Endothelial cell of umbilical vein (primary cell): ENCODE data around the gene DOCK1. TPM values are rescaled to one million over a fixed set of nuclear protein-coding genes. Genes with fewer than 3 reads are reported as not detected.

Experiments
- BruUV-seq: library from RNA; stranded (reverse); fragments of 400-500 nt; replicated peaks from 2 replicates; lab custom pipeline; 2021; lab: Mats Ljungman, UMichigan
- CTCF ChIA-PET: fragments of 300-600, 350-600 bp; sonication (Branson Sonifier 250); formaldehyde crosslinking; loops from one replicate; lab custom pipeline; 2021; ENCODE audit warnings: antibody characterized with exemption, inconsistent platforms; lab: Charles Lee
- POLR2A ChIA-PET: fragments of 300-600, 350-600 bp; sonication (Branson Sonifier 250); formaldehyde crosslinking; loops from one replicate; lab custom pipeline; 2021; ENCODE audit warnings: antibody characterized with exemption, inconsistent platforms; lab: Charles Lee
- DNase-seq: peaks from one replicate; pipeline ENCODE4 v3.0.0-alpha.2; 2011; ENCODE audit warnings: low read depth, low spot score
- FAIRE-seq: peaks from 2 replicates; lab custom pipeline; 2011; peaks lifted over from hg19 to GRCh38; lab: Jason Lieb, UNC
- H2AFZ ChIP-seq: 2 replicates; pipeline ENCODE4 v1.6.0; 2012; ENCODE audit warnings: low read depth, low read length, control low read depth, inconsistent platforms
- H3K27ac ChIP-seq: 2 replicates; pipeline ENCODE4 v1.5.1; 2011; ENCODE audit warnings: low read depth, mild to moderate bottlenecking, control low read depth, low read length, moderate library complexity; ENCODE audit not compliant: insufficient read depth
- H3K27me3 ChIP-seq, 2 experiments: 2 replicates each; pipeline versions ENCODE4 v1.6.0 to v1.6.1; 2011; ENCODE audit warnings: low read length in 2 of 2, mixed read lengths in 1 of 2; ENCODE audit not compliant: control insufficient read depth in 2 of 2, insufficient read depth in 2 of 2
- H3K36me3 ChIP-seq, 2 experiments: 2 replicates in 1 of 2; 3 replicates in 1 of 2; pipeline ENCODE4 v1.5.1; 2011; ENCODE audit warnings: low read length in 2 of 2, mild to moderate bottlenecking in 1 of 2, moderate library complexity in 1 of 2; ENCODE audit not compliant: control insufficient read depth in 2 of 2, insufficient read depth in 2 of 2; ENCODE audit errors: extremely low read depth in 1 of 2
- H3K4me1 ChIP-seq: 3 replicates; pipeline ENCODE4 v1.5.1; 2011; ENCODE audit warnings: mild to moderate bottlenecking, low read length; ENCODE audit not compliant: control insufficient read depth, insufficient read depth; ENCODE audit errors: extremely low read depth
- H3K4me2 ChIP-seq: 2 replicates; pipeline ENCODE4 v1.6.1; 2011; ENCODE audit warnings: low read length, control low read depth, mixed read lengths; ENCODE audit not compliant: insufficient read depth
- H3K4me3 ChIP-seq, 3 experiments: fragments of 200-600 bp in 1 of 3; sonication (generic), shearing (Covaris generic) in 1 of 3; replicated peaks in 1 of 3; 2 replicates each; pipeline ENCODE4 v1.5.1; 2011 to 2016; ENCODE audit warnings: control low read depth in 3 of 3, low read length in 3 of 3, mild to moderate bottlenecking in 2 of 3, inconsistent platforms in 1 of 3, low read depth in 1 of 3, moderate library complexity in 1 of 3; ENCODE audit not compliant: insufficient read depth in 1 of 3
- H3K79me2 ChIP-seq: 2 replicates; pipeline ENCODE4 v1.6.0; 2012; ENCODE audit warnings: low read length, inconsistent platforms; ENCODE audit not compliant: control insufficient read depth, insufficient read depth
- H3K9ac ChIP-seq: replicated peaks from 2 replicates; pipeline ENCODE3; 2011; ENCODE audit warnings: low read length, control low read depth; ENCODE audit not compliant: insufficient read depth; ENCODE audit errors: extremely low read depth
- H3K9me1 ChIP-seq: replicated peaks from 3 replicates; pipeline ENCODE4 v1.6.0; 2011; ENCODE audit warnings: mild to moderate bottlenecking, low read length; ENCODE audit not compliant: control insufficient read depth, insufficient read depth; ENCODE audit errors: extremely low read depth
- H3K9me3 ChIP-seq: replicated peaks from 2 replicates; pipeline ENCODE4 v1.5.1; 2012; ENCODE audit warnings: low read length, inconsistent platforms; ENCODE audit not compliant: control insufficient read depth, insufficient read depth
- H4K20me1 ChIP-seq: replicated peaks from 2 replicates; pipeline ENCODE3; 2011; ENCODE audit warnings: mild to moderate bottlenecking, low read length; ENCODE audit not compliant: control insufficient read depth, insufficient read depth; ENCODE audit errors: extremely low read depth
- CTCF ChIP-seq, 2 donors: IDR thresholded peaks; 1 replicate in 1 of 2; 2 replicates in 1 of 2; pipeline ENCODE4 v1.5.1; 2011; ENCODE audit warnings: low read length in 2 of 2, mild to moderate bottlenecking in 2 of 2, moderate library complexity in 2 of 2, control low read depth in 1 of 2, inconsistent platforms in 1 of 2, low read depth in 1 of 2; ENCODE audit not compliant: insufficient read depth in 1 of 2; ENCODE audit errors: extremely low read depth in 1 of 2
- EZH2 ChIP-seq: IDR thresholded peaks from 2 replicates; pipeline ENCODE4 v1.6.1; 2012; ENCODE audit warnings: borderline replicate concordance, low read depth, mild to moderate bottlenecking, moderate library complexity, low read length, inconsistent platforms; ENCODE audit not compliant: severe bottlenecking
- FOS ChIP-seq: IDR thresholded peaks from 2 replicates; pipeline ENCODE4 v1.6.1; 2011; ENCODE audit warnings: mild to moderate bottlenecking, low read length, moderate library complexity, borderline replicate concordance; ENCODE audit not compliant: insufficient read depth
- JUN ChIP-seq: IDR thresholded peaks from 2 replicates; pipeline ENCODE4 v1.6.1; 2011; ENCODE audit warnings: borderline replicate concordance, low read depth; ENCODE audit not compliant: insufficient read length, insufficient read depth
- MAX ChIP-seq: IDR thresholded peaks from 2 replicates; pipeline ENCODE4 v1.6.1; 2011; ENCODE audit not compliant: insufficient read depth, insufficient read length
- MYC ChIP-seq: IDR thresholded peaks from one replicate; pipeline ENCODE4 v1.6.1; 2011; ENCODE audit warnings: mild to moderate bottlenecking, low read depth, low read length
- POLR2A ChIP-seq: IDR thresholded peaks from 2 replicates; pipeline ENCODE4 v1.6.1; 2012; ENCODE audit warnings: low read depth, mild to moderate bottlenecking, control low read depth, low read length
- dilution Hi-C: fragments of 300-500 bp; cut with MboI; formaldehyde crosslinking; loops from one replicate; pipeline ENCODE4 v1.15.0; 2019; ENCODE audit warnings: low sequenced_read_pairs; ENCODE audit not compliant: extremely low pct_ligation_motif_present
- intact Hi-C: fragments of 100-400 bp; cut with micrococcal nuclease; formaldehyde crosslinking; loops from one replicate; pipeline ENCODE4 v1.10.0; 2022
- polyA plus RNA-seq, 4 experiments: library from polyadenylated mRNA; depleted of rRNA in 3 of 4; stranded (reverse) in 3 of 4; unstranded in 1 of 4; fragments of >200 nt; gene quantifications; 2 replicates each; pipeline versions ENCODE4 v1.2.1 to v1.2.3, GENCODE V29; 2011 to 2012; ENCODE audit warnings: missing spikeins in 1 of 4
- total RNA-seq: library from RNA; stranded (reverse); gene quantifications from 2 replicates; pipeline ENCODE4 v1.2.3, GENCODE V29; 2021

The DOCK1 gene
- total and polyA plus RNA-seq, 2 donors (not counting 3 experiments of a cell fraction or from before 2014, with no cell fraction given): 22.5 to 83.1 TPM

DNA sequence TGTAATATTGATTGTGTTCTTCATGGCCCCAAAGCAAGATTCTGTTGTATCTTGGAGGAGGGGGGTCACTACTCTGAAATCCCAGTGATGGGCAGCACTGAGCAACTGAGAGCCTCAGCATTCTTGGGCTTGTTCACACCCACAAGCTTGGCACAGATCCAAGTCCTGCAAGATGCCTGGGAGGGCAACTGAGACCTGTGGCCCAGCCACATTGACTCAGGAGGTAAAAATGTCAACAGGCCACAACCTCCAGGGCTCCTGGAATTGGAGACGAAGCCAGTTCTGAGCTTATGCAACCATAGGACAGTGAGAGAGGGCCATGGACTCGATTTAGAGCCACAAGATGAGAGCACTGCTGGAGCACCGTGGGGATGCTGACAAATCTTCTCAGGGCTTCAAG, 3.1 kb upstream of the DOCK1 start:
- Histone ChIP-seq H3K9me3 (no peaks in the 10 kb centered on the region), H3K79me2 (peaks cover 15% of the 10 kb centered on the region), H3K4me3 (no peak overlapping the region), H2AFZ (no peak overlapping the region), H3K9me1 (no peaks in the 10 kb centered on the region), H3K27me3 (no peaks in the 10 kb centered on the region), H3K36me3 (no peaks in the 10 kb centered on the region), H4K20me1 (no peaks in the 10 kb centered on the region), H3K4me1 (peaks cover 8% of the 10 kb centered on the region), H3K9ac (no peak overlapping the region), H3K4me2 (no peak overlapping the region), H3K27ac (no peak overlapping the region)
- CTCF ChIA-PET: interaction anchor here (1.2 to 1.5 kb wide), 2 partner anchors 804 to 967 kb away, joined by 3 to 5 read pairs; no protein-coding TSS in a partner anchor
- intact Hi-C loops: loop anchor here (10.0 kb wide), 3 partner anchors 183 to 837 kb away; no protein-coding TSS in a partner anchor
- TF ChIP-seq CTCF (IDR thresholded peaks at IDR 0.05; ENCODE audit: extremely low read depth in 1 of 2, insufficient read depth in 1 of 2, low read depth in 1 of 2, low read length in 2 of 2) (no peak), POLR2A (no peak), MYC (no peak), JUN (no peak), EZH2 (no peak), FOS (no peak), MAX (no peak)
- dilution Hi-C loops: no loop called here
- no peak for DNase-seq
- BruUV-seq: no TSS peak
- no peak for FAIRE-seq
- POLR2A ChIA-PET: no interaction called here
